ENCODE results near the gene PEAK3.

The PEAK3 gene

DNA sequence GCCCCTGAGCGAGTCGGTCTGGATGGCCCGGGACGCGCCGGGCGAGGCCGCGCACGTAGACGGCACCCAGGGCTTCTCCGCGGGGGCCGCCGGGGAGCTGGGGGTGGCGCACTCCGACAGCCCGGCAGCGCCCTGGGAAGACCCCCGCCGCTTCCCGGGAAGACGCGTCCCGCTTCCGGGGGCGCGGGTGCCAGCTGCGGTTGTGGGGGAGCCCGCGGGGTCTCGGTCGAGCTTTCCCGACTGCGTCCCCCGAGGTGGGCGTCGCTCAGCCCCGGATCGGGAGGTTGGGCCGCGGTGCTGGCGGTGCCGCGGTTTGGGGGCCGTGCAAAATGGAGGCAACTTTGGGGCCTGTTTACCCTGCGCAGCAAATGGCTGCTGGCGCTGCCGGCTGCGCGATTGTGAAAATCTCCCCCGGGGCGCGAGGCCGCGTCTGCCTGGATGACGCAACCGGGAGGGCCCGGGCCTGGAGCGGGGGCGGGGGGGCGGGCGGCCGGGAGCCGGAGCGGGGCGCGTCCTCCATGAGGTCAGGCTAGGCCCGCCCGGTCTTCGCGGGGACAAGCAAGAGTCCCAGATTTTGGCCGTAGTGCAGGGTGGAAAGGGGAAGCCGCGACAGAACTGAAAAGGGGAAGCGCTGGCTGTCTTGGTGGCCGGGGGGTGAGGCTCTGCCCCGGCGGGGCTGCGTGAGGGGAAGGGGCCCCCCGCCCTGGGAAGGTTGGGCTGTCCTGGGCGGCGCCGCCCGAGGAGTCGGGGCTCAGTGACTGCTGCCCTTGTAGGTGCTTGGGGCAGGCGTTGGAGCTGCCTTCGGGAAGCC is 11.3 kb downstream of the PEAK3 start:
- DNase-seq: peak; percentile 50 to 71

DNA sequence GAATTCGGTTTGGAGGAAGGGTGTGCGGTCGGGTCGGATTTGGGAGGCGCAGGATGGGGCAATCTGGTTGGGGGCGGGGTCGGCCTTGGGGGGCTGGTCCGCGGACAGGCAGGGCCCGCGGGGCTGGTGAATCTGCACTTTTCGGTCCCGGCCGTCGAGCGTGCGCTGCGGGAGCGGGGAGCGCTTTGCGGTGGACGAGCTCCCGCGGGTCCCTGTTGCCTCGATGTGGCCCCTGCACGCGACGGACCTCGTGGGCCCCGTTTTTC is 11.9 kb downstream of the PEAK3 start:
- DNase-seq: no peak

- peak; percentile 94 to 95 for DNase-seq
Measured at GRCh38 chr19:2269244-2270156, 12.5 kb downstream of the PEAK3 start.

DNA sequence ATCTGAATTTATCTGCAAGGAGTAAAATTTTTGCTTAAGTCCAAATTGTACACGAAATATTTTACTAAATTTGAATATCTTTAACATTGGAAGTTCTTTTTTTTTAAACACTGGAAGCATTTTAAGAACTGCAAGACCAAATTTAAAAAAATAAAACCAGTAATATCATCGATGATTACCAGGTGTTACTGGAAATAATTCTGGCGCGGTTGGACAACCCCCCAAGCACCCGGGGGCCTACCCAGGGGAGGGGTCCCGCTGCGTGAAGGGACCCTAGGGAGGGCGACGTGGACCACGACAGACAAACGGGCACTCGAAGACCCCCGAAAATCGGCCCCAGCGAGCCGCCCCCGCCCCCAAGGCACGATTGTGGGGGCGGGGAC is 13.1 kb downstream of the PEAK3 start:
- DNase-seq: no peak

- no peak for DNase-seq
Measured at GRCh38 chr19:2268480-2268830, 13.5 kb downstream of the PEAK3 start.

DNA sequence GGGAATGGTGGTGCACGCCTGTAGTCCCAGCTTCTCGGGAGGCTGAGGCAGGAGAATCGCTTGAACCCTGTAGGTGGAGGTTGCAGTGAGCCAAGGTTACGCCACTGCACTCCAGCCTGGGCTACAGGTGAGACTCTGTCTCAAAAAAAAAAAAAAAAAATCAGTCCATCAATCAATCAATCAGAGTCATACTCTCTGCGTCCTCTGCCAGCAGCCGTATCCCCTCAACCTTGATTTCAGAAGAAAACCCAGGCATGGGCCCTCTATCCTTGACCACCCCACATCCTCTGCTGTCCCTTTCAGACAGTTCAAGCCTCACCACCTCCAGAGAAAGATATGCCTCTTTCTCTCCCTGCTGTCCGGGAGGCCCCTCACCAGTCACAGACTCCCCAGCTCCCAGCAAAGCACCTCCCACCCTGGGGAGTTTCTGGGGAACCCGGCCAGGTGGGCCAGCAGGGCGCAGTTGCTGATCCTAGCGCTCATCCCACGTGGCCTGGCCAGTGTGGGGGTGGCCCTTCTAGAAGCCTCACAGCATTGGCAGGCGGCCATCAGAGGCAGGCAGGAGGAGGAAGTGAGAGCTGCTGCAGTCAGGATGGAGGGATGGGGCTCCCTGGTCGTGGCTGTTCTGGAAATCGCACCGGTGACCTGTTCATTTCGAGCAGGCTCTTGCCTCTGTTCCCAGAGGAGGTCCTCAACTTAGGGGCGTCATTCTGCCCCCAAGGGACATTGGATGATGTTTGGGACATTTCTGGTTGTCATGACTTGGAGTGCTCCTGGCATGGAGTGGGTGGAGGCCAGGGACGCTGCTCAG is 15.6 kb downstream of the PEAK3 start:
- DNase-seq: peak; percentile 18 to 62

- DNase-seq: no peak
Measured at GRCh38 chr19:2261438-2262172, 20.4 kb downstream of the PEAK3 start.

GRCh38 chr19:2260341-2260805 is 21.6 kb downstream of the PEAK3 start:
- DNase-seq: no peak

GRCh38 chr19:2259336-2259735 is 22.6 kb downstream of the PEAK3 start:
- DNase-seq: no peak

- DNase-seq: no peak
Measured at GRCh38 chr19:2255982-2256685, 25.8 kb downstream of the PEAK3 start, which contains the start of gene JSRP1. Gene JSRP1 (minus strand): TSS chr19:2256417. CDS start chr19:2255314, 1,103 bp downstream.

DNA sequence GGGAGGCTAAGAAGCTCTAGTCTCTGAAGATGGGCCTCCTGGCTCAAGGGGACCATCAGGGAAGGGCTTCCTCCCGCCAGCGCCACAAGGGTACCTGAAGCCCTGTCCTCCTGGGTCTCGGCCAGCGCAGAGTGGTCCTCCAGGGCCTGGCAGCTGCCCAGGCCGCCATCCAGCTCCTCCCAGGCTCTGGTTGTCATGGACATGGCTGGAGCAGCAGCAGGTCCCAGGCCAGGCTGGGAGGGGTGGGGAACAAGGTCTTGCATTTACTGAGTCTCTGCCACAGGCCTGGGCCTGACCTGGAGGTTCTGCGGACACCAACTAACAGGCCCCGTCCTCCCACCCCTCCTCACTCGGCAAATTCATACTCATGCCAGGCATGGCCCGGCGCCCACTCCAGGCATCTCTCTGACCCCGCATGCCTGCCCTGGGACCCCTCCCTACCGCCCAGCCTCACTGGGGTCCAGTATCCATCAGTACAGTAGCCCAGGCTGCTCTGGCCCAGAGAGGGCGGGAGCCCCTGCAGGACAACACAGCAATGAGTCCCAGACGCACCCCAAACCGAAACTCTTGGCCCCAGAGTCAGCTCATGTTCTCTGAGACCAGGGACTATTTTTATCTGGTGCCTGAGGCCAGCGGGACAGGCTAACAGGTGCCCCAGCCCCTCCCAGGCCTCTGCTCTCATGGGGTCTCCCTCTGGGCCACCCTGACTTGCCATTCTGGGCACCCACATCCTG is 26.7 kb downstream of the PEAK3 start:
- DNase-seq: no peak

- DNase-seq: no peak
Measured at GRCh38 chr19:2254064-2254872, 27.7 kb downstream of the PEAK3 start.

GRCh38 chr19:2253106-2254063 is 28.6 kb downstream of the PEAK3 start:
- no peak for DNase-seq

GRCh38 chr19:2252797-2253105 is 29.2 kb downstream of the PEAK3 start:
- no peak for DNase-seq

DNA sequence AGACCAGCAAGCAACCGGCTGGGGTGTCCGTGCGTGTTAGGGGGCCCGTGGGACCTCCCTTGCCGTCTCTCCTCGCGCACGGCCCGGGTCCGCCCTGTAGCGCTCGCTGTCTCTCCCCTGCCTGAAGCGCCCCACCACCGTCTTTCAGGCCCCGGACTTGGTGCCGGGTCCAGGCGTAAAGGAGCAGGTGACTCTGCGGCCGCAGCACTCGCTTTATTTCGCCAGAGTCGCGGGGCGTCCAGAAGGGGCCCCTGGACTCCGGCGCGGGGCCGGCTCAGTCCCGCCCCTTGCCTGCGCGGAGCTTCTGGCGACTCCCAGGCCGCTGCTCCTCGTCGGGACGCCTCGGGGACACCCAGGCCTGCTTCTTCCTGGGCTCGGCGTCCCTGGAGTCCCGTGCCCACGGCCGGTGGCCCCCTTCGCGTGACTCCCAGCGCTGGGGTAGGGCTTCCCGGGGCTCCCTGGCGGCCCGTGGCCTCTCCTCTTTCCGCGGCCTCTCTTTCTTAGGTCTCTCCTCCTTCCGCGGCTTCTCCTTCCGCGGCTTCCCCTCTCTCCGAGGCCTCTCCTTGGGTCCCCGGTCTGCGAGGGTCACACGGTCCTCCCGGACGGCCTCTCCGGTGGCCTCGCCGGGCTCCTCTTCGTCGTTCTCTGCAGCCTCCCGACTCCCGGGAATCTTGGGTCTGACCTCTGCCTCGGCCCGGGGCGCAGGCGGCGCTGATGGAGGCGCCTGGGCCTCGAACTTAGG is 29.7 kb downstream of the PEAK3 start:
- no peak for DNase-seq

DNA sequence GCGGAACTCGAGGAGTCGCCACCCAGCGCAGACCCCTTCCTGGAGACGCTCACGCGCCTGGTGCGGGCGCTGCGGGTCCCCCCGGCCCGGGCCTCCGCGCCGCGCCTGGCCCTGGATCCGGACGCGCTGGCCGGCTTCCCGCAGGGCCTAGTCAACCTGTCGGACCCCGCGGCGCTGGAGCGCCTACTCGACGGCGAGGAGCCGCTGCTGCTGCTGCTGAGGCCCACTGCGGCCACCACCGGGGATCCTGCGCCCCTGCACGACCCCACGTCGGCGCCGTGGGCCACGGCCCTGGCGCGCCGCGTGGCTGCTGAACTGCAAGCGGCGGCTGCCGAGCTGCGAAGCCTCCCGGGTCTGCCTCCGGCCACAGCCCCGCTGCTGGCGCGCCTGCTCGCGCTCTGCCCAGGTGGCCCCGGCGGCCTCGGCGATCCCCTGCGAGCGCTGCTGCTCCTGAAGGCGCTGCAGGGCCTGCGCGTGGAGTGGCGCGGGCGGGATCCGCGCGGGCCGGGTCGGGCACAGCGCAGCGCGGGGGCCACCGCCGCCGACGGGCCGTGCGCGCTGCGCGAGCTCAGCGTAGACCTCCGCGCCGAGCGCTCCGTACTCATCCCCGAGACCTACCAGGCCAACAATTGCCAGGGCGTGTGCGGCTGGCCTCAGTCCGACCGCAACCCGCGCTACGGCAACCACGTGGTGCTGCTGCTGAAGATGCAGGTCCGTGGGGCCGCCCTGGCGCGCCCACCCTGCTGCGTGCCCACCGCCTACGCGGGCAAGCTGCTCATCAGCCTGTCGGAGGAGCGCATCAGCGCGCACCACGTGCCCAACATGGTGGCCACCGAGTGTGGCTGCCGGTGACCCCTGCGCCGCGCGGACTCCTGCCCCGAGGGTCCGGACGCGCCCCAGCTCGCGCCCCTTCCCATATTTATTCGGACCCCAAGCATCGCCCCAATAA is 30.6 kb downstream of the PEAK3 start:
- DNase-seq: no peak

GRCh38 chr19:2250766-2251105 is 31.2 kb downstream of the PEAK3 start:
- no peak for DNase-seq
